IMR-90 (cell line): ENCODE results near the gene TNFRSF21.

Experiments used
- BHLHE40 ChIP-seq: fragments of 150-350 bp; IDR thresholded peaks from 2 replicates; pipeline ENCODE4 v1.6.1; 2016; ENCODE audit warnings: mild to moderate bottlenecking, low read depth, low read length
- CEBPB ChIP-seq: IDR thresholded peaks from 2 replicates; pipeline ENCODE4 v1.6.1; 2012; ENCODE audit warnings: low read depth, low read length, improper control_type of control experiment
- CHD1 ChIP-seq: IDR thresholded peaks from 2 replicates; pipeline ENCODE4 v1.6.1; 2012; ENCODE audit warnings: low read depth, low read length, improper control_type of control experiment
- MAFK ChIP-seq: IDR thresholded peaks from 2 replicates; pipeline ENCODE4 v1.6.1; 2012; ENCODE audit warnings: low read depth, low read length, improper control_type of control experiment
- MAZ ChIP-seq: IDR thresholded peaks from 2 replicates; pipeline ENCODE4 v1.6.1; 2012; ENCODE audit warnings: low read depth, mild to moderate bottlenecking, low read length, improper control_type of control experiment, moderate library complexity, borderline replicate concordance
- MXI1 ChIP-seq: IDR thresholded peaks from 2 replicates; pipeline ENCODE4 v1.6.1; 2012; ENCODE audit warnings: low read depth, mild to moderate bottlenecking, low read length, moderate library complexity, borderline replicate concordance
- POLR2A ChIP-seq: IDR thresholded peaks from 2 replicates; pipeline ENCODE4 v1.6.1; 2012; ENCODE audit warnings: mild to moderate bottlenecking, low read depth, low read length
- RAD21 ChIP-seq: IDR thresholded peaks from 2 replicates; pipeline ENCODE4 v1.6.1; 2012; ENCODE audit warnings: low read length, improper control_type of control experiment
- RCOR1 ChIP-seq: IDR thresholded peaks from 2 replicates; pipeline ENCODE4 v1.6.1; 2012; ENCODE audit warnings: mild to moderate bottlenecking, low read length, improper control_type of control experiment; ENCODE audit not compliant: insufficient replicate concordance
- RFX5 ChIP-seq: IDR thresholded peaks from 2 replicates; pipeline ENCODE4 v1.8.0; 2012; ENCODE audit warnings: low read depth, mild to moderate bottlenecking, low read length, moderate library complexity
- SMC3 ChIP-seq: fragments of 150-350 bp; IDR thresholded peaks from 2 replicates; pipeline ENCODE4 v1.6.1; 2016; ENCODE audit warnings: low read depth, mild to moderate bottlenecking, antibody characterized with exemption, low read length, moderate library complexity
- USF2 ChIP-seq: fragments of 150-350 bp; IDR thresholded peaks from 2 replicates; pipeline ENCODE4 v1.6.1; 2017; ENCODE audit warnings: mild to moderate bottlenecking, antibody characterized with exemption, low read length, low read depth
- TF ChIP-seq, protein P1 (sequence below): conservative IDR thresholded peaks from 2 replicates; pipeline ENCODE4 v1.5.1; 2012; ENCODE audit warnings: mild to moderate bottlenecking, low read depth, low read length, improper control_type of control experiment

GRCh38 chr6:47265971-47266370, 43.7 kb downstream of the TNFRSF21 start:
- TF ChIP-seq, protein P1, sequence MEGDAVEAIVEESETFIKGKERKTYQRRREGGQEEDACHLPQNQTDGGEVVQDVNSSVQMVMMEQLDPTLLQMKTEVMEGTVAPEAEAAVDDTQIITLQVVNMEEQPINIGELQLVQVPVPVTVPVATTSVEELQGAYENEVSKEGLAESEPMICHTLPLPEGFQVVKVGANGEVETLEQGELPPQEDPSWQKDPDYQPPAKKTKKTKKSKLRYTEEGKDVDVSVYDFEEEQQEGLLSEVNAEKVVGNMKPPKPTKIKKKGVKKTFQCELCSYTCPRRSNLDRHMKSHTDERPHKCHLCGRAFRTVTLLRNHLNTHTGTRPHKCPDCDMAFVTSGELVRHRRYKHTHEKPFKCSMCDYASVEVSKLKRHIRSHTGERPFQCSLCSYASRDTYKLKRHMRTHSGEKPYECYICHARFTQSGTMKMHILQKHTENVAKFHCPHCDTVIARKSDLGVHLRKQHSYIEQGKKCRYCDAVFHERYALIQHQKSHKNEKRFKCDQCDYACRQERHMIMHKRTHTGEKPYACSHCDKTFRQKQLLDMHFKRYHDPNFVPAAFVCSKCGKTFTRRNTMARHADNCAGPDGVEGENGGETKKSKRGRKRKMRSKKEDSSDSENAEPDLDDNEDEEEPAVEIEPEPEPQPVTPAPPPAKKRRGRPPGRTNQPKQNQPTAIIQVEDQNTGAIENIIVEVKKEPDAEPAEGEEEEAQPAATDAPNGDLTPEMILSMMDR = no peak
- TF ChIP-seq SMC3 (no peak), POLR2A (no peak), CHD1 (no peak), RAD21 (no peak), CEBPB (no peak), BHLHE40 (no peak), MAFK (no peak), RFX5 (no peak), RCOR1 (no peak), MXI1 (no peak), MAZ (no peak), USF2 (no peak)
